Hepatocyte (in vitro differentiated cells): ENCODE data around the gene SLC22A31. TPM values are rescaled to one million over a fixed set of nuclear protein-coding genes. Genes with fewer than 3 reads are reported as not detected.

Source experiments
- DNase-seq: peaks from one replicate; pipeline ENCODE4 v3.0.0-alpha.2; 2016; ENCODE audit warnings: low spot score
- H2AFZ ChIP-seq: fragments of 200-600 bp; sonication (generic); 2 replicates; pipeline ENCODE4 v1.6.0; 2016; ENCODE audit warnings: antibody characterized with exemption, mild to moderate bottlenecking
- H3K27ac ChIP-seq: fragments of 200-600 bp; sonication (generic); 2 replicates; pipeline ENCODE4 v1.5.1; 2016; ENCODE audit warnings: mild to moderate bottlenecking
- H3K27me3 ChIP-seq: fragments of 200-600 bp; sonication (generic); 2 replicates; pipeline ENCODE4 v1.6.1; 2016
- H3K36me3 ChIP-seq: fragments of 200-600 bp; sonication (generic); replicated peaks from 2 replicates; pipeline ENCODE4 v1.5.1; 2016; ENCODE audit warnings: low read depth; ENCODE audit not compliant: insufficient read depth
- H3K4me1 ChIP-seq: fragments of 200-600 bp; sonication (generic); 2 replicates; pipeline ENCODE4 v1.5.1; 2016; ENCODE audit warnings: mild to moderate bottlenecking, moderate library complexity; ENCODE audit not compliant: insufficient read depth
- H3K4me2 ChIP-seq: fragments of 200-600 bp; sonication (generic); 2 replicates; pipeline ENCODE4 v1.6.0; 2016
- H3K4me3 ChIP-seq: fragments of 200-600 bp; sonication (generic); 2 replicates; pipeline ENCODE4 v1.5.1; 2016; ENCODE audit warnings: mild to moderate bottlenecking
- H3K79me2 ChIP-seq: fragments of 200-600 bp; sonication (generic); 2 replicates; pipeline ENCODE4 v1.6.0; 2017; ENCODE audit warnings: mild to moderate bottlenecking
- H3K9me2 ChIP-seq: fragments of 200-600 bp; sonication (generic); replicated peaks from 2 replicates; pipeline ENCODE4 v1.6.0; 2017; ENCODE audit warnings: mild to moderate bottlenecking; ENCODE audit not compliant: insufficient read depth
- H3K9me3 ChIP-seq: fragments of 200-600 bp; sonication (generic); 2 replicates; pipeline ENCODE4 v1.5.1; 2016; ENCODE audit warnings: low read depth, mild to moderate bottlenecking
- H4K20me1 ChIP-seq: fragments of 200-600 bp; sonication (generic); 2 replicates; pipeline ENCODE4 v1.6.0; 2016; ENCODE audit warnings: mild to moderate bottlenecking; ENCODE audit not compliant: insufficient read depth, poor library complexity, severe bottlenecking
- EZH2 ChIP-seq: fragments of 200-600 bp; sonication (generic); IDR thresholded peaks from 2 replicates; pipeline ENCODE4 v1.6.1; 2016; ENCODE audit warnings: antibody characterized with exemption, mild to moderate bottlenecking, borderline replicate concordance
- EZH2phosphoT487 ChIP-seq: fragments of 200-600 bp; sonication (generic); IDR thresholded peaks from one replicate; pipeline ENCODE4 v1.6.1; 2018; ENCODE audit warnings: antibody characterized with exemption, mild to moderate bottlenecking, low read depth, moderate library complexity; ENCODE audit not compliant: unreplicated experiment, severe bottlenecking
- WGBS: methylation state at CpG from one replicate; pipeline ENCODE4 v1.1.6; 2016; ENCODE audit warnings: low lambda C conversion rate; ENCODE audit errors: missing lambda C conversion rate; 5-methylcytosine and 5-hydroxymethylcytosine counted together
- polyA plus RNA-seq: library from polyadenylated mRNA; unstranded; fragments of >200 nt; fragmentation: Nextera tagmentation; extraction: Ambion mirVana; gene quantifications from 2 replicates; pipeline ENCODE4 v1.2.1, GENCODE V29; 2016
- total RNA-seq: library from RNA; depleted of rRNA; stranded (reverse); fragments of >200 nt; gene quantifications from 2 replicates; pipeline ENCODE4 v1.2.3, GENCODE V29; 2014
- TF ChIP-seq, protein P1 (sequence below): fragments of 200-600 bp; sonication (generic); IDR thresholded peaks from 2 replicates; pipeline ENCODE4 v1.5.1; 2016; ENCODE audit warnings: antibody characterized with exemption, mild to moderate bottlenecking; ENCODE audit not compliant: poor library complexity

Gene SLC22A31
- total and polyA plus RNA-seq, 2 experiments from 2014 or later, result 1.4 to 1.6 TPM

DNA sequence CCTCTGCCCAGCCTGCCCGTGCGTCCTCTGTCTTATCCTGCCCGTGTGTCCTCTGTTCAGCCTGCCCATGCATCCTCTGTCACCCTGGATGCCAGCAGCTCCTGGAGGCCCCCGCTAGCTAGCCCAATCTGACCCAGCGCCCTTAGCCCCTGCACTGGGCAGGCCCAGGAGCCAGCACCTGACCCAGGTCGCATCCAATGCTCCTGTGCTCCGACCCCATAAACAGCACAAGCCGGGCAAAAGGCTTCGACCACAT lies 15.7 kb downstream of the SLC22A31 start:
- no peak overlapping the region for H3K4me3 ChIP-seq
- no peaks in the 10 kb centered on the region for H4K20me1 ChIP-seq
- H3K9me2 ChIP-seq, result no peaks in the 10 kb centered on the region
- no peaks in the 10 kb centered on the region for H3K27me3 ChIP-seq
- no peaks in the 10 kb centered on the region for H3K9me3 ChIP-seq
- WGBS, result 95% methylated on average over 9 of the region's 9 CpGs
- DNase-seq, result no peak
- H3K27ac ChIP-seq, result no peak overlapping the region
- H3K79me2 ChIP-seq, result no peaks in the 10 kb centered on the region
- TF ChIP-seq EZH2phosphoT487 (no peak), EZH2 (no peak)
- TF ChIP-seq, protein P1, sequence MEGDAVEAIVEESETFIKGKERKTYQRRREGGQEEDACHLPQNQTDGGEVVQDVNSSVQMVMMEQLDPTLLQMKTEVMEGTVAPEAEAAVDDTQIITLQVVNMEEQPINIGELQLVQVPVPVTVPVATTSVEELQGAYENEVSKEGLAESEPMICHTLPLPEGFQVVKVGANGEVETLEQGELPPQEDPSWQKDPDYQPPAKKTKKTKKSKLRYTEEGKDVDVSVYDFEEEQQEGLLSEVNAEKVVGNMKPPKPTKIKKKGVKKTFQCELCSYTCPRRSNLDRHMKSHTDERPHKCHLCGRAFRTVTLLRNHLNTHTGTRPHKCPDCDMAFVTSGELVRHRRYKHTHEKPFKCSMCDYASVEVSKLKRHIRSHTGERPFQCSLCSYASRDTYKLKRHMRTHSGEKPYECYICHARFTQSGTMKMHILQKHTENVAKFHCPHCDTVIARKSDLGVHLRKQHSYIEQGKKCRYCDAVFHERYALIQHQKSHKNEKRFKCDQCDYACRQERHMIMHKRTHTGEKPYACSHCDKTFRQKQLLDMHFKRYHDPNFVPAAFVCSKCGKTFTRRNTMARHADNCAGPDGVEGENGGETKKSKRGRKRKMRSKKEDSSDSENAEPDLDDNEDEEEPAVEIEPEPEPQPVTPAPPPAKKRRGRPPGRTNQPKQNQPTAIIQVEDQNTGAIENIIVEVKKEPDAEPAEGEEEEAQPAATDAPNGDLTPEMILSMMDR, result no peak
- H3K36me3 ChIP-seq, result no peaks in the 10 kb centered on the region
- H3K4me2 ChIP-seq, result no peak overlapping the region
- H2AFZ ChIP-seq, result no peak overlapping the region
- H3K4me1 ChIP-seq, result no peaks in the 10 kb centered on the region

DNA sequence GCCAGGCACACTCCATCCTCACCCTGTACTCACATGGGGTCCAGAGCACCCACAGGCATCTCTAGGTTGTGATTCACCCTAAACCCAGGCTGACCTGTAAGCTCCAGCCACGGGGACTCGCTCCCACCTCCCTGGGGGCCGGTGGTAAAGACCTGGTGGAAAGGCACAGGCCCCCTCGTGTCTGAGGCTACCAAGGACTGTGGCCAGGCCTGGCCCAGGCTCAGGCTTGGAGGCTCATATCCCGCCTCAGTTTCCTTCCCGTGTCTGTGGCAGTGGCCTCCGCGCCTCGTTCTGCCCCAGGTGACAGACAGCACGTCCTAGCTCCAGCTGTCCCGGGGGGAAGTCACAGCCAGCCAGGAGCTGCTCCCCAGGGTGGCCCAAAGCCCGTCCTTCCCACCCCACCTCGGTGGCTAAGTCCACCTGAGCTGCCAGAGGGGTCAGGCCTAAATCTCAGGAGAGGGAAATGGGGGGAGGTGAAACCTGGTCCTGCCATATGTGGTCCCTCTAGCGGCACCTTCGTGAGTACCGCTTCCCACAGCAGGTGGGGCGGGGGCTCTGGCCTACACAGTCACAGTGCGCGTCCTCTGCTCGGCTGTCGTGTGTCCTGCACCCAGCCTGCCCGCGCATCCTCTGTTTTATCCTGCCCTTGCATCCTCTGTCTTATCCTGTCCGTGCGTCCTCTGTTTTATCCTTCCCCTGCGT lies 16.2 kb downstream of the SLC22A31 start:
- 85% methylated on average over 26 of the region's 26 CpGs for WGBS
- no peak overlapping the region for H3K27ac ChIP-seq
- no peak for DNase-seq
- TF ChIP-seq EZH2phosphoT487, result no peak
- TF ChIP-seq, protein P1, result no peak
- TF ChIP-seq EZH2, result no peak
- H2AFZ ChIP-seq, result no peak overlapping the region
- H3K36me3 ChIP-seq, result no peaks in the 10 kb centered on the region
- no peaks in the 10 kb centered on the region for H3K4me1 ChIP-seq
- no peaks in the 10 kb centered on the region for H4K20me1 ChIP-seq
- no peaks in the 10 kb centered on the region for H3K9me3 ChIP-seq
- H3K9me2 ChIP-seq, result no peaks in the 10 kb centered on the region
- H3K27me3 ChIP-seq, result no peaks in the 10 kb centered on the region
- no peak overlapping the region for H3K4me3 ChIP-seq
- no peaks in the 10 kb centered on the region for H3K79me2 ChIP-seq
- H3K4me2 ChIP-seq, result no peak overlapping the region

DNA sequence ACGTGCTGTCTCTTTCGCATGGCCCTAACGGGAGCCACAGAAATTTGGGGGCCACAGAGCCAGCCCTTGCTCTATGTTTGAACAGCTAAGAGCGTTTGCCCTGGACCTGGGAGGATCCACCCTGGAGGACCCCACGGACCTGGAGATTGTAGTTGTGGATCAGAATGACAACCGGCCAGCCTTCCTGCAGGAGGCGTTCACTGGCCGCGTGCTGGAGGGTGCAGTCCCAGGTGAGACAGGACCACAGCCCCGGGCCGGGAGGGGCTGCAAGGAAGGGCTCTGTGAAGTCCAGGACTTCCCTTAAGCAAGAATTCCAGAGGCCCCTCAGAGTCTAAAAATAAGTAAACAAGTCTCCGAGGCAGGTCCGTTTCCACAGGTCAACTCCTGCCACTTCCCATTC lies 16.9 kb downstream of the SLC22A31 start:
- Histone ChIP-seq H2AFZ (no peak overlapping the region), H3K9me2 (no peaks in the 10 kb centered on the region), H3K79me2 (no peaks in the 10 kb centered on the region), H3K27me3 (no peaks in the 10 kb centered on the region), H4K20me1 (no peaks in the 10 kb centered on the region), H3K27ac (no peak overlapping the region), H3K4me1 (no peaks in the 10 kb centered on the region), H3K4me3 (no peak overlapping the region), H3K36me3 (no peaks in the 10 kb centered on the region), H3K4me2 (no peak overlapping the region), H3K9me3 (no peaks in the 10 kb centered on the region)
- 60% methylated on average over 13 of the region's 13 CpGs for WGBS
- TF ChIP-seq EZH2phosphoT487 (no peak), EZH2 (no peak)
- TF ChIP-seq, protein P1, result no peak
- DNase-seq, result no peak
